GM18517 (cell line): Measurements from ENCODE around the gene OXSR1.
"Not testable (repeated sequence)": the region's sequence is repeated elsewhere in the genome, so short reads cannot be mapped to it uniquely, and the experiment has no call there.

Source experiments
- ATAC-seq: cut with Tn5 transposase; IDR thresholded peaks from one replicate; pipeline ENCODE4 v1.9.1; 2021; ENCODE audit warnings: mild to moderate bottlenecking, moderate library complexity; ENCODE audit not compliant: unreplicated experiment

OXSR1 gene

GRCh38 chr3:38219609-38220197 lies 54.4 kb downstream of the OXSR1 start:
- no peak for ATAC-seq

GRCh38 chr3:38221005-38221404 lies 55.7 kb downstream of the OXSR1 start:
- ATAC-seq: no peak

GRCh38 chr3:38222032-38222634 lies 56.8 kb downstream of the OXSR1 start:
- ATAC-seq: no peak

- ATAC-seq: no peak
Measured at GRCh38 chr3:38224357-38224756, 59.0 kb downstream of the OXSR1 start.

- no peak for ATAC-seq
Measured at GRCh38 chr3:38226273-38226672, 60.9 kb downstream of the OXSR1 start.

- no peak for ATAC-seq
Measured at GRCh38 chr3:38227989-38228388, 62.7 kb downstream of the OXSR1 start.

- no peak for ATAC-seq
Measured at GRCh38 chr3:38229036-38229435, 63.7 kb downstream of the OXSR1 start.

GRCh38 chr3:38232701-38233100 lies 67.4 kb downstream of the OXSR1 start:
- no peak for ATAC-seq

GRCh38 chr3:38235466-38235865 lies 70.1 kb downstream of the OXSR1 start:
- no peak for ATAC-seq

- ATAC-seq: no peak
Measured at GRCh38 chr3:38238416-38239008, 73.2 kb downstream of the OXSR1 start.

GRCh38 chr3:38242812-38243211 lies 77.5 kb downstream of the OXSR1 start:
- not testable (repeated sequence) for ATAC-seq

GRCh38 chr3:38245930-38246329 lies 80.6 kb downstream of the OXSR1 start:
- no peak for ATAC-seq

GRCh38 chr3:38247366-38248035 lies 82.2 kb downstream of the OXSR1 start:
- no peak for ATAC-seq

- no peak for ATAC-seq
Measured at GRCh38 chr3:38250198-38250597, 84.9 kb downstream of the OXSR1 start.

- no peak for ATAC-seq
Measured at GRCh38 chr3:38251197-38251596, 85.9 kb downstream of the OXSR1 start.

GRCh38 chr3:38253704-38254103 lies 88.4 kb downstream of the OXSR1 start:
- no peak for ATAC-seq

- ATAC-seq: no peak
Measured at GRCh38 chr3:38254872-38255271, 89.5 kb downstream of the OXSR1 start.

- no peak for ATAC-seq
Measured at GRCh38 chr3:38255627-38256026, 90.3 kb downstream of the OXSR1 start.

GRCh38 chr3:38257583-38257982 lies 92.2 kb downstream of the OXSR1 start:
- no peak for ATAC-seq

- ATAC-seq: no peak
Measured at GRCh38 chr3:38260474-38260873, 95.1 kb downstream of the OXSR1 start.

- ATAC-seq: no peak
Measured at GRCh38 chr3:38264353-38264771, 99.0 kb downstream of the OXSR1 start.

- ATAC-seq: no peak
Measured at GRCh38 chr3:38264779-38265178, 99.4 kb downstream of the OXSR1 start.
